ENCODE results near the gene SAMD11.

- TF ChIP-seq, protein P1, sequence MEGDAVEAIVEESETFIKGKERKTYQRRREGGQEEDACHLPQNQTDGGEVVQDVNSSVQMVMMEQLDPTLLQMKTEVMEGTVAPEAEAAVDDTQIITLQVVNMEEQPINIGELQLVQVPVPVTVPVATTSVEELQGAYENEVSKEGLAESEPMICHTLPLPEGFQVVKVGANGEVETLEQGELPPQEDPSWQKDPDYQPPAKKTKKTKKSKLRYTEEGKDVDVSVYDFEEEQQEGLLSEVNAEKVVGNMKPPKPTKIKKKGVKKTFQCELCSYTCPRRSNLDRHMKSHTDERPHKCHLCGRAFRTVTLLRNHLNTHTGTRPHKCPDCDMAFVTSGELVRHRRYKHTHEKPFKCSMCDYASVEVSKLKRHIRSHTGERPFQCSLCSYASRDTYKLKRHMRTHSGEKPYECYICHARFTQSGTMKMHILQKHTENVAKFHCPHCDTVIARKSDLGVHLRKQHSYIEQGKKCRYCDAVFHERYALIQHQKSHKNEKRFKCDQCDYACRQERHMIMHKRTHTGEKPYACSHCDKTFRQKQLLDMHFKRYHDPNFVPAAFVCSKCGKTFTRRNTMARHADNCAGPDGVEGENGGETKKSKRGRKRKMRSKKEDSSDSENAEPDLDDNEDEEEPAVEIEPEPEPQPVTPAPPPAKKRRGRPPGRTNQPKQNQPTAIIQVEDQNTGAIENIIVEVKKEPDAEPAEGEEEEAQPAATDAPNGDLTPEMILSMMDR (IDR thresholded peaks at IDR 0.05; ENCODE audit: low read length), result no peak
- no peak for TF ChIP-seq EZH2phosphoT487 (IDR thresholded peaks at IDR 0.05; ENCODE audit: low read length)
- TF ChIP-seq EZH2 (optimal IDR thresholded peaks at IDR 0.05; ENCODE audit: low read depth, low read length), result no peak
Observed at GRCh38 chr1:890661-891060, 33.1 kb upstream of the SAMD11 start.
